Islet of Langerhans (tissue), 1 donor: ENCODE data around the gene SLC38A11.

ENCODE experiments used
- FAIRE-seq: peaks from one replicate; lab custom pipeline; 2011; peaks lifted over from hg19 to GRCh38; lab: Jason Lieb, UNC

Gene SLC38A11

DNA sequence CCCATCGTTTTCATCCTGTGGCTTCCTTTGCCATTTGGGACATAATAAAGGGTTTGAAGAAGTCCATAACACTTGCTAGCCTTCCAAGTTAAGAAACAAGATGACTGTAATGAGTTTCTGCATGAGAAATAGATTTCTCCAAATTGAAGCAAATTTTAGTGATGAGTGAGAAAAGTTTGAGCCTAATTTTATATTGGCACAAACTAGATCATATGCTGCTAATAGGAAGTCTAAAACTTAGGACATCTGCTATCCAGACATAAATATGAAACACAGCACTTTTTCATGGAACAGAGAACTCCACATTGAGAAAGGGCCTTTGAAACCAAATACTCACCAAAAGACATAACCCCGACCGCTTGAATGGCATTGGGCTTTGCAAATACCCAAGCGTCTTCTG is 39.8 kb downstream of the SLC38A11 start:
- no peak for FAIRE-seq

DNA sequence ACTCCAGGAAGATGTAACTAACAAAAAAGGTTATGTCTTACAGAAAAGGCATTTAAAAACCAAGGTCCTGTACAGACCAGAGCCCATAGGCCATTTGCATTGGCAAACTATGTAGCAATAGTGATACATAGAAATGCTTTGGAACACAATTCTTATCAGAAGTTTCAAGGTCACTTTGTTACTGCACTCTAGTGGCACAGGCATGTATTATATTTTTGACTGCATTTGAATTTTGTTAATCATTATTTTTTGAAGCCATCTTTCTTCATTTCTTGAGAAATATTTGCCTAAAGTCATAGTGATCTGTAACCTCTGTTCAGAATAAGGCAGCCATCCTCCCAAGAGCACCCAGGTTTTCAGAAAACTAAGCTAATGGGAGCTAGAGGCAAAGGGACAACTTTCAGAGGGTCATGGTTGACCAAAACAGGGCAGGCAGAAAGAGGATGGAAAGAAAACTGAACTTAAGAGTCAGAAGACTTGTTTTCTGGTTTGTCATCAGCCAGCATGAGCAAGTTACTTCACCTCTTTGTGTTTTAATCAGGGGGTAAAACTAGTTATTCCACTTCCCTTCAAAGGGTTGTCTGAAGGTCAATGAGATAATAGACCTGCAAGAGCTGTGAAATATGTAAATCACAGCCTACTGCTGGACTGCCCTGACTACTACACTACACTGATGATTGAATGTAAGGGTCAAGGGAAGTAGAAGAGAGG is 41.5 kb downstream of the SLC38A11 start:
- peak; percentile 96 for FAIRE-seq

DNA sequence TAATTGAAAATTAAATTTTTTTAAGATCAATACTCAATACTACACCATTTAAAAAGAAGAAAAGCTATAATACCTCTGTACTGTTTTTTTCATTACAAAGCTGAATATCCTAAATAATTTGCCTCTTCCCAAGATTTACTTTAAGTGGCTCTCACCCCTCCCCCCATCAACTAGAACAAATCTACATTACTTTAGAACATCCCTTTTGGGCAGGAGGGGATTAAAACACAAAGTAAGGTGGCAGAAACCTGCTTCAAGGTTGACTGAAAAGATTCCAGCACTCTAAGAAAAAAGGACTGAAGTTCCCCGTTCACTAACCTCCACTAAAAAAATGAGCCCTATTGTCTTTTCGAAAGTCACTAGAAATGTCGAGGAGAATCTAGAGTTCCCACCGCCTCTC is 42.3 kb downstream of the SLC38A11 start:
- FAIRE-seq, result no peak

DNA sequence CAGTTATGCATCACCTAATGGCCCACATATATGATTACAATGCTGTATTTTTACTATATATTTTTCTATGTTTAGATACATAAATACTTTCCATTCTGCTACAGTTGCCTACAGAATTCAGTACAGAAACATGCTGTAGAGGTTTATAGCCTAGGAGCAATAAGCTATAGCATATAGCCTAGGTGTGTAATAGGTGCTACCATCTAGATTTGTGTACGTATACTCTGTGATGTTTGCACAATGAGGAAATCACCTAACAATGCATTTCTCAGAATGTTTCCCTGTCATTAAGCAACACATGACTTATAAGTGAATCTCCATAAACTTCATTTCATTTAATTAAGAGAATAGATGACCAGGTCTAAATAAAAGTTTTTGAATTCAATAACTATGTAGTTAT is 43.5 kb downstream of the SLC38A11 start:
- FAIRE-seq, result peak; percentile 72

DNA sequence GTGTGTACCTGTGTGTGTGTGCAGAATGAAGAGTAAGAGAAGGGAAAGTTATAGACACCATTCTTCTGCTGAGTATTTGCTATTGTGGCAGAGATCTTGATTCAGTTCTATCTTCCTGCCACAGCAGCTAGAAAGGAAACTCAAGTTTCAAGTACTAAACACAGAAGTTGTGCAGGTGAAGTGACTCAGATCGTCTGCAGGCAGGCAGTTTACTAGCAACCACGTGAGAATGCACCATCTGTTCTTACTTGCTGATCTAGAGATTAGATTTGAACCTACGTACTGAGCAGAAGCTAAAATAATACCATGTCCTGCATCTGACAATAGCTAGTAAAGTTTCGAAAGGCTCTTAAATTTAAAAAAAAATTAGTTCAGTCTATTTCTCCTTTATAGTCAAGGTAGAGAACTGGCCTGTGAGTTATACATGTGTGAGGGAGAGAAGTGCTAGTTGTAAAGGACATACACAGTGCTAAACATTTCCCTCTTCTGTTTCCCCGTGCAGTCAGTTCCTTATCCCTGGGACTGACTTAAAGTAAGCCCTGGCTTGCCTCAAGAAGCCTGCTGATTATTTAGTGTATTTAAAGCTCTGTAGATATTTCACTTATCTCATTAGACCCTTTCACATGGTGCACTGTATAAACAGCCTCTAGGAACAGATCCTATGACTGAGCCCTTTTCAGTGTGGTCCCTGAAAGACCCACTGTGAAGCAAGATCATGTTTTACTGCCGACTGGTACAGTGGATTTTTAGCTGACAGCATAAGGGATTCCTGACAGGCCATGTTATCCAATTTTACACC is 45.0 kb downstream of the SLC38A11 start:
- FAIRE-seq, result peak; percentile 98

DNA sequence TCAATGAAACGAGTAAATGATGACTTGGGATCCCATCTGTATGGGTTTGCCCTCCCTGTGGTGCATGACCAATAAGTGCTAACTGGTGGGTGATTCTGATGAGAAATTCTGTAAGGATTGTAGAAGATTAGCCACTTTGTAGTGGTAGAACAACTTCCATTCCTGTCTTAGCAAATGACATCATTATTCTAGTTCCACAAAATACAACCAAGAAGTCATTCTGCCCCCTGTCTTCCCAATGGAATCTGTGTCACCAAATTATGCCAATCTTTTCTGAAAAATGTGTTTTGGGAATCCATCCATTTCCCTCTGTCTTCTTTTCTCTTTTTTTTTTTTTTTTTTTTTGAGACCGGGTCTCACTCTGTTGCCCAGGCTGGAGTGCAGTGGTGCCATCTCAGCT is 48.4 kb downstream of the SLC38A11 start:
- no peak for FAIRE-seq

DNA sequence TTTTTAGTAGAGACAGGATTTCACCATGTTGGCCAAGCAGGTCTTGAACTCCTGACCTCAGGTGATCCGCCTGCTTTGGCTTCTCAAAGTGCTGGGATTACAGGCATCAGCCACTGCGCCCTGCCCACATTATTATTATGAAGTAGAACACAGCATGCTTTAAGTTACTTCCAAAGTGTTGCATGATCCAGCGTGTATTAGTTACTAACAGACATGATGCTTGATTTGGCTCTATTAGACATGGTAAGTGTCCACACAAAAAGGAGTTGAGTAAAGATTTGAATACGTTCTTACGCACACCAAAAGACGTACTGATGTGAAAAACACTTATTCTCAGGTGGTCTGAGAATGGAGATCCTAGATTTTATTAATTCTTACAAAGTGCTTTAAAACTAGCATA is 50.0 kb downstream of the SLC38A11 start:
- FAIRE-seq, result no peak

DNA sequence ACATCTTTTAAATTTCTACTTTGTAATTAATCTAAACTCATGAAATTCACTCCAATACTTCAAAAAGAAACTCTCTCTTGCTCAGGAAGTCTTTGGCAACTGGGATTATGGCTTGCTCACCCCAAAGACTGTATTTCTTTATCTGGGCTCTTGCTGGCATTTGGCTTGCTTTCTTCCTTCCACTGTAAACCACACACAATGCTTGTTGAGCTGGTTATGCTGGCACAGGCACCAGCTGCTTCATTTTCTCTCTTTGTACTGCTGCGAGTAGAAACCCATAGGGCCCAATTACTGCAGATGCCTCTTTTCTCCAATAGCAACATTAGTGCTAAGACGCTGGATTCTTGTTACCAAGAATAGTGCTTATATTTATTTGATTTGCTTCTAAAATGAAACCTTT is 51.4 kb downstream of the SLC38A11 start:
- no peak for FAIRE-seq

DNA sequence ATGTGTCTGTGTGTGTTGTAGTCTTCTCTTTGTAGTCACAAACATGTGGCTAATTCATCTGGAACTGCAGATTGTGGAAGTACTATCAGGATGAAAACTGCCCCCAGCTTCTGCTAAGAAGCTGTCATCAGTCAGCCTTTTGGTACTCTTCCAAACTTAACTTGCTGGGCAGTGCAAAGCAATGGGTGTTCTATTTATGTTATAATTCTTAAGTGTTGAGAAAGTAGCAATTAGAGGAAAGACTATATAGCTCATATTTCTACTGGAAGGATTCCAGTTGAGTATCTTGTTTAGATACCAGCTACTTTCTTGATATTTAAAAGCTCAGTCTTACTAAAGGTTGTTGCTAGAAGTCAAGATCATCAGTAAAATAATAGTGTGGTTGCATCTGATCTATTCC is 52.1 kb downstream of the SLC38A11 start:
- no peak for FAIRE-seq

DNA sequence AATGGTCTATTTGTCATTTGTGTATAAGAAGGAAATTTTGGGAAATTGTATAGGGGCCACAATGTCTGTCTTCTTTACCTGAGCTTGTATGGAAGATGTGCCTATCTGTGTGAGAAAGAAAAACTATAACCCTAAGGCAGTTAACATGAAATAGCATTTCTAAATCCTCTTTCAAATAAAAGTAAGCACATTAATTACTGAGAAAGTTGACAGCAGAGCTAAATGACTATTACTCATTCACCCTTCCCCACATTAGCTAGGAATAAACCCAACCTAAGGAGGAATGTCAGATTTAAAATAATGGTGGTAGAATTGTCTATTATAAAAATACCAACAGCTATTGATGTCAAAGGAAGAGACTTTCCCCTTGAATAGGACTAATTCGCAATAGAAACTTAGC is 56.2 kb downstream of the SLC38A11 start:
- FAIRE-seq, result no peak

DNA sequence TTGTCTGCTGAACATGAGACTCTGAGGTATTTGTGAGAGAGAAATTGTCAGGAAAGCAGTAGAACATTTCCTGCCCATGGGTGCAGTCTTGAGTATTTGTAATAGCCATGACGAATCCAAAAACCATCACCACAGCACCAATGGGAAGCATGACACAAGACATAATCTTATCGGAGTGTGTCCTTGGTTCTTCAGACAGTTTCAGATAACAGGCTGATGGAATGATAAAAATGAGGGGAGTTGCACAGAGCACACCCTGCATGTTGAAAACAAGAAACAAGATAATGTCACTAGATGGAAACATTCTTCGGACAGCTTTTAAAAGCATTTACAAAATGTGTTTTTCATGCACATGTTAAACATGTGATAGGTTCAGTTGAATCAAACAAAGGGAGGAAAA is 56.9 kb downstream of the SLC38A11 start:
- no peak for FAIRE-seq

DNA sequence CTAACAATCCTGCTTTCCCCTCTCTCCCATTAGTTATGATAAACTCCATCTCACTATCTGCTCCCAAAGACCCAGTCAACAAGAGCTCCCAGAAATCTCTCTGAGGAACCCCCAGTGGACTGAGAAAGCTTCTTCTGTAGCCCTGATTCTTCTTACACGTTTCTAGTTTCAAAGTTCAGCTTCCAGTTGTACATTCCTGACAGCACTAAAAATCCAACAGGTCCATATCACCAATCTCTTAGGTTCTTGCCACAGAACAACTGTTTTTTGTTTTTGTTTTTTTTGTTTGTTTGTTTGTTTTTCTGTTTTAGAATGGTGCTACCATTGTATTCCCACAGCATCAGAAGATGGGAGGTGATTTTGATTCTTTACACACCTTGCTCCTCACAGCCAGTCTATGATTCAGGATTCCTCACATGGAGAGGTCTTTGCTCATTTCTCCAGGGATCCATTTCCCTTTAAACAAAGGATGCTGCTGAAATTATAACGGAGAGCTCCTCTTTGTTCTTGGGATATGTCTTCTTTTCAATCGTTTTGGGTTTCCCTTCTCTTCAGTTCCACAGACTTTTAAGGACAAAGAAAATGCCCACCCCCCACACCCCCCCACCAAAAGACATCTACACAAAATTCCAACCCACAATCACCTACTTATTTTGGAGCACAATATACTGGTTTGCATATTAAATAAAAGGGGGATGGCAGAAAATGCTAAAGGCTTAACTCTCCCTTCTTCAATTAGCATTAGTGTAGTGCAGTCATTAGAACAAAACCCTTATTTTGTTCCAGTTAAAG is 57.7 kb downstream of the SLC38A11 start:
- no peak for FAIRE-seq

DNA sequence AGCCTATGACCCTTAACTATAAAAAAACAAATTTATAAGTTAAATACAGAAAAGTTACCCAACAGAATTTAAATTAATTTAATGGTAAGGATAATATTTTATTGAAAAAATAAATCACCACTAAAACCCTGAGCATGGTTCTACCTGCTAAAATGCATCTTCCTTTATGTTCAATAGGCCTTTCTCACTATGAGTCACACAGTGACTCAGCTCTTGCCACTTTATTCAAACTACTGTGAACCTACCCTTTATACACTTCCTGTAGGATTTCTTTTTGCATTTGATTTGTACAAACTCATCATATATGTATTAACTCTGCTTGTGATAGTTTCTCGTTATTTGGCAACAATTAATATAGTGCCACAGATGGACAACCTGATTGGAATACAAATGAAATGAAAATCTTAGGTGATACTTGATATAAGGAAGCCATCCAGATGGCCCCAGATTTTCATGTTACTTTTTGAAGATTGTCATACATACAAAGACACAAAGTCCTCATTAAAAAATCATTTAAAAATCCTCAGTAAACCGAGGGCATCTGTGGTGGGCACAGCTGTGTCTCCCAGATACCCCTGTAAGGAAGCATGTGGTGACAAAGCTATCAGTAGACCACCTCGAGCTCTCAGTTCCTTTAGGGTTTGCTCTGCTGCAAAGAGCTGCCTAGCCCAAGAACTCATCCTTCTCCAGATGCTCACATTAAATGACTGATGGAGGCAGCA is 58.5 kb downstream of the SLC38A11 start:
- FAIRE-seq, result peak; percentile 79

DNA sequence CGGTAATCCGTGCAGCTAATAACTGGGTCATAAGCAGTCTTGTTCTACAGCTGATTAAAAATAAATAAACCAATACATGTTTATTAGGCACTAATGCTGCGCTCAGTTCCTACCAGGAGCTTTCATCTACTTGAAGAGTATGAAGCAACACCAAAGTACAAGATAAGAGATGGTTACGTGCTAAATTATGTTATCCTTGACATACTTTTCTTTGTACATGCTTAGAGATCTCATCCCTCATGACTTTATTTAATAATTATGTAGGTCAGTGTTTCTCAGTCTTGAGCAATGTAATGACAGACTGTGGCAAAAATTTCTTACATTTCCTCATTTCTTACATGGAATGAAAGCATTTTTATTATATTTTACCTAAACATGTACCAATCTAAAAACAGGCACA is 59.1 kb downstream of the SLC38A11 start:
- no peak for FAIRE-seq

DNA sequence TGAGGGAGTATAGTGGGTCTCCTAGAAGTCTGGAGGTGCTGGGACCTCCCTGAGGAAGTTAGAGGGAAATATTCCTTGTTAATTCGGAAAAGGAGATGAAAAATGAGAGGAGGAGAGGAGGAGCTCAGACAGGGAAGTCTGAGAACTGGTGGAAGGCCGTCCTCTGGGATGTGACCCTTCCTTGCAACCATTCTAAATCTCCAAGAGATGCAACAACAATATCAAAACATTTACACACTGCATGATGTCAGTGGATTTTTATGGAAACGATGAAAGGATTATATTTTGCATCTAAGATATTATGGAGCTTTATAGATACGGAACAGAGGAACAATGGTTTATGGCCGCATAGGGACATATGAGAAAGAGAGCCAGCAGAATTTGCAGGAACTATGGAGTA is 63.9 kb downstream of the SLC38A11 start:
- FAIRE-seq, result no peak

DNA sequence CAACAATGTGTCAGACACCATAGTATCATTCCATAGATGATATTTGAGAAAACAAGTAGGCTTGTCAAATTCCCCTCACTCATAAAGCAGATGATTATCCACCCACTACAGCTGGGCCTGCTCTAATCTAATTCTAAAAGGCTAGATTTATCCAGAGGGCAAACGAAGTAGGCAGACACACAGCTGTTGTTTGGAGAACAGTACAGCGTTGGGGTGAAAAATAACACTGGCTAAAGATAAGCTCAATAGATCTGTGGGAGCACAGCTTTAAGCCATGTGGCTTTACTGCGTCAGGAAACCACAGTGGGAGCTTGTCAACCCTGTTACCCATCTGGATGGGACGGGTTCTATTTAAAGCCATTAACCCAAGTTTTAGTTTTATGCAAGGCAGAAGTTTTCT is 64.8 kb downstream of the SLC38A11 start:
- peak; percentile 17 for FAIRE-seq

DNA sequence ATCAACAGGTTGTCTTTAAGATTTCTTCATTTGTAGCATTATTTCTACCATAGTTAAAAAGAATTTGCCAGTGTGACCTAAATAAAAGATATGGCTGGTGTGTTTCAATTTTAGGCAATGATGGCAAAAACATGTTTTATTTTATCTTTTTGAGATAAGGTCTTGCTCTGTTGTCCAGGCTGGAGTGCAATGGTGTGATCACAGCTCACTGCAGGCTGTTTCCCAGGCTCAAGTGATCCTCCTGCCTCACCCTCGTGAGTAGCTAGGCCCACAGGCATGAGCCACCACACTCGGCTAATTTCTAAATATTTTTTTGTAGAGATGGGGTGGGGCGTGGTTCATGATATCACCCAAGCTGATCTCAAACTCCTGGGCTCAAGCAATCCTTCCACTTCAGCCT is 66.7 kb downstream of the SLC38A11 start:
- no peak for FAIRE-seq

DNA sequence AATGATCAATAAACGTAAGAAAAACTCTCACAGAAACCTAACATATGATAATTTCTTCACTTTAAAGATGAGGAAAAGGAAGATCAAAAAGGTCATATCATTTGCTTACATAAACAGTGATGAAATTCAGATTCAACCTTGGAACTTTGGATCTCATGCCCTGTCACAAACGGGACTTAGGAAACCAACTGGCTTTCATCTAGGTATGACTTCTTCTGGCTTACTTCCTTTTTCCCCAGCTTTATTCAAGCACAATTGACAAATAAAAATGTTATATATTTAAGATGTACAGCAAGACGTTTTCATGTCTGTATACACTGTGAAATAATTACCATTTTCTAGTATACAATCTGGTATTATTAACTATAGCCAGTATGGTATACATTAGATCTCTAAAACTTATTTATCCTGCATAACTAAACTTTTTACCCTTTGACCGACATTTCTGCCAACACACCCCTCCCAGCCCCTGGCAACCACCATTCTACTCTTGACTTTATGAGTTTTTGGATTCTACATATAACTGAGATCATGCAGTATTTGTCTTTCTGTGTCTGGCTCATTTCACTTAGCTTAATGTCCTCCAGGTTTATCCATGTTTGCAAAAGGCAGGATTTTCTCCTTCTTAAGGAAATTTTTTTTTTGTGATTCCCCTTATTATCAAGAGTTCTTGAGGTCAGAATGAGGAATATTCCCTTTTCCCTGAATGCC is 67.7 kb downstream of the SLC38A11 start:
- FAIRE-seq, result peak; percentile 49

DNA sequence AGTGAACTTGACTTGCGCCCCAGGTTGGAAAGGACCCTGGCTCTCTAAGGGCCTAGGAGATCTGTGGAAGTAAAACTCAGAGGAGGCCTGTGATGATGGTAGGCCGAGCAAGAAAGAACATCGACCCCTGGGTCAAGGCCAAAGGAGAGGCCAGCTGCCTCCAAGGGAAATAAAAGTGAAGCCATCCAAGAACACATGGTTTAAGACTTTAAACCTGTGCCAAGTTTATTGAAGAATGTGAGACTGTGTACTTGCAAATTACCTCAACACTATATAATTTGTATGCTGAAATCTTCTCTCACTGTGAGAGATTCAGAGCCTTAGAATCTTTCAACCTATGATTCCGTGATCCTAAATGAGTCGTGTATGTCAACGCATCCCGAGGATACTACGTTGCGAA is 73.0 kb downstream of the SLC38A11 start:
- FAIRE-seq, result no peak

DNA sequence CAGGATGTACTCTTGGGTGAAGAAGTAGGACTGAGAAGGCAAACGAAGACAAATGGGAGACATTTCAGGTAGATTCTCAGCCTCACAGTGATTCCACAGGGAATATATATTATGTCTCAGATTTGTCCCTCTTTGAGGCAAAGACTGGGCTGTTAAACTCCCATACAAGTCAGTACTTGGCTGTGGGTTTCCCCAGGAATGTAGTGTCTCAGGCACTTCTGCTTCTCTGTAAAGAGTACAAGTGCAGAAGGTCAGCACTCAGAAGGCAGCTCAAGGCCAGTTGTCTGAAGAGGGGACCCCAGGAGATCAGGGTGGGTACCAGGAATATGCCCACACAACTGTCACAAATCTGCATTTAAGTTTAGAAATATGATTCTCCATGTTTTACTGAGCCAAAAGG is 73.8 kb downstream of the SLC38A11 start:
- no peak for FAIRE-seq

DNA sequence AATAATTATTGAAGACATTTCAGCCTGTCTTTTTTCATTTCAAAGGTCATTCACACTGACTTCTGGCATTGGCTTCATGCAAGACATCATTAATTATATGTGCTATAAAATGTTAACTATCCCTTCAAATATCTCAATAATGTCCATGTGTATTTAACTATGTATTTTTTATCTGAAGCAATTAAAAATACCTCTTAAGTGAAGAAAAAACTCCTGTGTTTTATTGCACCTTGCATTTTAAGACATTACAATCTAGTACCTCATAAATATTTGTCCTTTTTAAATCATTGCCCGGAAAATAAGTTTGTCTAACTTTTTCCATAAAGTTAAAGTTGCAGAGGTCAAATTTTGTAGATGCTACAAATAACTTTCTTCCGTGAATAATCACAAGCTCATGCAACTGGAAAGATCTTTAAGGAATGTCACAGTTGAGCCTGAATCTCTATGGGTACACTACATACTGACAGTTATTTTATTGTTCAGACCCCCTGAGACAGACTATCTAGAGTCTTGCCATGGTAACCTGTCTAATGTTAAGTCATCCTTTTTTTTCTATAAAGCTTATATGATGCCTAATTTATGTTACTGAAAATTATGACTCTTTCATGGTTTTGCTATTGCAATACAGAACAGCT is 75.3 kb downstream of the SLC38A11 start:
- FAIRE-seq, result no peak
